Tongue (tissue), 2 donors: ENCODE results near the gene TBC1D21. TPM values are rescaled to one million over a fixed set of nuclear protein-coding genes. Genes with fewer than 3 reads are reported as not detected.

Experiments
- DNase-seq: peaks from one replicate; pipeline ENCODE4 v3.0.0-alpha.2; 2015
- total RNA-seq: library from RNA; depleted of rRNA; stranded (reverse); fragments of >200 nt; gene quantifications from one replicate; pipeline ENCODE4 v1.2.3, GENCODE V29; 2014

The TBC1D21 gene, protein sequence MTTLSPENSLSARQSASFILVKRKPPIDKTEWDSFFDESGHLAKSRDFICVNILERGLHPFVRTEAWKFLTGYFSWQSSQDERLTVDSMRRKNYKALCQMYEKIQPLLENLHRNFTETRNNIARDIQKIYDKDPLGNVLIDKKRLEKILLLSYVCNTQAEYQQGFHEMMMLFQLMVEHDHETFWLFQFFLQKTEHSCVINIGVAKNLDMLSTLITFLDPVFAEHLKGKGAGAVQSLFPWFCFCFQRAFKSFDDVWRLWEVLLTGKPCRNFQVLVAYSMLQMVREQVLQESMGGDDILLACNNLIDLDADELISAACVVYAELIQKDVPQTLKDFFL
- total RNA-seq = not detected

- no peak for DNase-seq
Measured at GRCh38 chr15:73873456-73873855, at the start of gene TBC1D21. TSS of gene TBC1D21 (plus strand) at chr15:73873564. CDS start at chr15:73873710, 146 bp downstream.

GRCh38 chr15:73826711-73827251 is 46.6 kb upstream of the TBC1D21 start:
- DNase-seq = no peak

DNA sequence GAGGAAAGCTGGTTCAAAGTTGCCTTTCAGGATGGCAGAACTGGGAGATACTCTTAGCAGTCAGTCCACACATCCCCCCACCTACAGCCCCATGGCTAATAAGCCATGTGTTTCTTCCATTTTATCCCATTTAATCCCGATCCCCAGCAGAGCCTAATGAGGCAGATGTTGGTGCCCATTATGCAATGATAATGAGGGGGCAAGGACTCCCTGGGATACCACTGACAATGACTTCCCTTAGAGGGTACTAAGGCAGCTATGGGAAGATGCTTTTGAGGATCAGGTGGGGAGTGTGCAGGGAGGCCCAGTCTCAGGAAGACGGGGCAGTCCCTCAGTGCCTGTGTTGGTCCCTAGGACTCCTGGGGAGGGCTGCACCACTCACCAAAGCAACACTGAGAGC is 43.8 kb upstream of the TBC1D21 start:
- no peak for DNase-seq

- no peak for DNase-seq
Measured at GRCh38 chr15:73832657-73833056, 40.7 kb upstream of the TBC1D21 start.

DNA sequence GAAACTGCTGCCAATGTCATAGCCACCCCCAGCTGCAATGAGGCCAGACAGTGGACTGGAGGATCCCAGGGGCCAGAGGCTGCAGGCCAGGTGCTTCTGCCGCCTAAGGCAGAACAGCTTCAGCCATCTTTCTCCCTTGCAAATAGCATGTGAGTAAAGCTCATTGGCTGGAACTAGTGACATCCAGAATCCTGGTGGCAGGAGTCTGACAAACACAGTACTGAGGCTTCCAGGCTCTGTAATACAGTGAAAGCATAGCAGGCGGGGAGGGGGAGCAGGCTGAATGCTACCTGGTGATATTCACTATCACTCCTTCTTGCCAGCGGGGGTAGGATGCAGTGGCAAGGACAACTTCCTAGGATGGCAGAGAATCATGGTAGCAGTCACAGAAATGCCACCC is 36.5 kb upstream of the TBC1D21 start:
- DNase-seq = no peak

- DNase-seq = peak; percentile 84
Measured at GRCh38 chr15:73838831-73839426, 34.4 kb upstream of the TBC1D21 start.

DNA sequence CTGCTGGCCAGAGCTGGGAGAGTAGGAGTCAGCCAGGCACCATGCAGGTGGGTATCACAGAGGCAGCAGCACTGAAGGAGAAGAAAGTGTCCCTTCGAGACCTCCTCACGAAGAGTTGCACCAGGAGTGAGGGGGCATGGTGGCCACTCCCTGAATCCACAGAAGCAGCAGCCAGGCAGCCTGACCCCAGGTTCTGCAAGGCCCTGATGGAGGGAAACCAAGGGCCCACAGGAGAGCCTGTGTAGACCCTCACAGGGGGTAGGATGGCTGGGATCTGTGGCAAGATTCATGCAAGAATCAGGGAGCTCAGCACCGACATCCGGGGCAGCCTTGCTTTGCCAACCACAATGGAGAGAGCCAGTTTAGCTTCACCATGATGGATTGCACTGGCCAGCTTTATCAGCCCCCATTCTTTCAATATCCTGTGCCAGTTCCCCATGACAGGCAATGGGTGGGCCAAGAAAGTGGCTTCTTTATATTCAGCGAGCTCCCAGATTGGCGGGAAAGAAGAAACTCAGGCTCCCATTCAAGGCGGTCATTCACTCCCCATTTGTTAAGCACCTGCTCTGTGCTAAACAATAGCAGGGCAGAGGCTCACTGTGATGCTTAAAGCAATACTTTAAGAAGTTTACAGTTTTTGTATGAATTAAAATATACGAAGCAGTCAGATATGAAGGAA is 33.5 kb upstream of the TBC1D21 start:
- DNase-seq = no peak

DNA sequence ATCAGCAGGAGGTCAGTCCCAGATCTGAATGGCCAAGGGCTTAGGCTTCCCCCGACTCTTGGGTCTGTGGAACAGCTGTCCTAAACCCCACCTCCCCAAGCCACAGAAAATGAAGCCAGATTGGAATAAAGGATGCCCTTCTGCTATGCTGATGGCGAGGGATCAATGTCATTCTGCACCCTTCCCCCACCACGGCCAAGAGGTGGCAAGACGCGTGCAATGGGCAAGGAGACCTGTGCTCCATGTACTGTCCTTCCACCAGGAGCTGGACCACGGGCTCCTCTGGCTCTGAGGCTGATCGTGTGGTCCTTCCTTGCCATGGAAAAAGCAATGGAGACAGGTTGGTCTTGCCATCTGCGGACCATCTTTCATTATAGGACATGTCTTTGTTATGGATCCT is 32.6 kb upstream of the TBC1D21 start:
- DNase-seq = no peak

- DNase-seq = no peak
Measured at GRCh38 chr15:73841756-73842725, 31.3 kb upstream of the TBC1D21 start.

GRCh38 chr15:73843787-73844186 is 29.6 kb upstream of the TBC1D21 start:
- DNase-seq = no peak

GRCh38 chr15:73844356-73844755 is 29.0 kb upstream of the TBC1D21 start:
- DNase-seq = no peak

- DNase-seq = no peak
Measured at GRCh38 chr15:73845507-73845906, 27.9 kb upstream of the TBC1D21 start.

DNA sequence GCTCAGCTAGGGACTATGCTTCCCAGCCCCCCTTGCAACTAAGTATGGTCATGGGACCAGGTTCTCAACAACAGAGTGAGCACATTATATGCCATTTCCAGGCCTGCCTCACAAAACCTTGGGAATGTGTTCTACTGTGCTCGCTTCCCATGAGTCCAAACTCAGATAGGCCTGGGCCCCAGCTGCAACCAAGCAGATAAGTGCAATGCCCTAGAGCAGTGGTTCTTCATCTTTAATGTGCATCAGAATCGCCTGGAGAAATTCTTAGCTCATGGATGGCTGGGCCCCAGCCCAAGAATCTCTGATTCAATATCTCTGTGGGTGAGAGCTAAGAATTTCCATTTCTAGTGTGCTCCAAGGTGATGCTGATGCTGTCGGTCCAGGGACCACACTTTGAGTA is 27.5 kb upstream of the TBC1D21 start:
- DNase-seq = no peak

GRCh38 chr15:73849641-73850040 is 23.7 kb upstream of the TBC1D21 start:
- no peak for DNase-seq

GRCh38 chr15:73850228-73850627 is 23.1 kb upstream of the TBC1D21 start:
- DNase-seq = no peak

GRCh38 chr15:73851689-73852088 is 21.7 kb upstream of the TBC1D21 start:
- DNase-seq = peak; percentile 78

GRCh38 chr15:73852507-73852906 is 20.9 kb upstream of the TBC1D21 start:
- DNase-seq = no peak

GRCh38 chr15:73854265-73854664 is 19.1 kb upstream of the TBC1D21 start:
- no peak for DNase-seq

- peak; percentile 24 for DNase-seq
Measured at GRCh38 chr15:73856458-73857192, 16.7 kb upstream of the TBC1D21 start.

DNA sequence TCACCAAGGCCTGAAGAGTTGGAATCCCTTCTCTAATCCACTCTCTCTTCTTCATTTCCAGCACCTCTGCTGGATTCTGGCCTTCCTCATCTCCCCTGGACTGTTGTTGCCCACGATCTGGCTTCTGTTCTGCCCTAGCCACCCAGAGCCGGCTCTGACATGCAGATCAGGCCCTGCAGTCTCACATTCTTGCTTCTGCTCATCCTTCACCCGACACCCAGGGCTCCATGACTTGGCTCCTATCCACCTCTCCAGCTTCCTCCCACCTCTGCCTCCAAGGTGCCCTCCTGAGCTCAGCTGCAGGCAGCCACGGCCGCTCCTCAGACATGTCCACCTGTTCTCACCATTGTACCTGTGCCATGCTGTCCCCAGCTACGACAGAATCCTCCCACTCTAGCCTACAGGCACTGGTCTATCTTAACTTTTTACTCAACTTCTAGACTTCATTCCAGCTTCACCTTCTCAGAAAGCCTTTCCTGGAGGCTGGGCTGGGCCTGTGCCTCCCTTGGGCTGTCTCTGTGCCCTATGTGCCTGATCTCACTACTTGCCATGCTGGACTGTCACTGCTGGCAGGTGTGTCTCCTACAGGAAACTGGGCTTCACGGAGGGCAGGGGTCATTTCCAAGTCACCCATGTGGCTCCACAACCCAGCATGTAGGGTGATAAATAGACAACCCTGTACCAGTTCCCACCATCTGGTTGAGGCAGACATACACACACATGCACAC is 16.0 kb upstream of the TBC1D21 start:
- DNase-seq = no peak

- no peak for DNase-seq
Measured at GRCh38 chr15:73858062-73858461, 15.3 kb upstream of the TBC1D21 start.
